ENCODE measurements around the gene UROS.

- no peak for TF ChIP-seq CTCF (IDR thresholded peaks at IDR 0.05)
- TF ChIP-seq ZFX (IDR thresholded peaks at IDR 0.05; ENCODE audit: borderline replicate concordance), result no peak
Observed at GRCh38 chr10:125762692-125763648, 60.1 kb downstream of the UROS start.
